ENCODE measurements around the gene CNOT11. TPM values are rescaled to one million over a fixed set of nuclear protein-coding genes. Genes with fewer than 3 reads are reported as not detected.
A peak's percentile ranks its signal among the peaks of the same experiment; 100 is the strongest.

The CNOT11 gene
- total RNA-seq, 2 experiments from 2014 or later = 39.4 to 46.8 TPM

DNA sequence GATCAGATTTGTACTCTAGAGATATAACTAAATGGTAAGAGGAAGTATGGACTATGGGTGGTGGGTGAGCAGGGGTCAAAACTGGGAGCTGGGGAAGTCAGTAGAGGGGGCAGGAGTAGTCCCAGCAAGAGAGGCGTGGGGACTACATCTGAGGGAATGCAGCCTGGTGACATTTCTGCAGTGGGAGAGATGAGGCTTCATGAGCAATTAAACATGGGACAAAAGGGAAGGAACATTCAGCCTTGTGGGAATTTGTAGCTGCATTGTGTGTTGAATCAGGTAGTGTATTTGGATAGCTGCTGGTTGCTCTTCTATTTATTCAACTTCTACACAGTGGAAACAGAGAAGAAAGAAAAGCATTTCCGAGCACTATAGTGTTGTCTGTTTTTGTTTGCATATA is 3.6 kb downstream of the CNOT11 start:
- peak overlapping the region; percentile 59 for H3K4me3 Mint-ChIP-seq
- H3K9me3 Mint-ChIP-seq = no peaks in the 10 kb centered on the region
- intact Hi-C loops (cut with DNase I, micrococcal nuclease) = no loop called here
- Histone ChIP-seq H3K27me3 (ENCODE audit: control insufficient read depth in 1 of 2, insufficient read depth in 2 of 2, low read length in 2 of 2) (no peaks in the 10 kb centered on the region), H3K36me3 (ENCODE audit: insufficient read depth, low read length) (peaks cover 48% of the 10 kb centered on the region), H3K9me3 (ENCODE audit: control insufficient read depth in 1 of 2, insufficient read depth in 1 of 2, low read length in 2 of 2) (no peaks in the 10 kb centered on the region), H3K27ac (ENCODE audit: low read depth in 1 of 2, low read length in 2 of 2) (no peak overlapping the region), H3K4me1 (ENCODE audit: insufficient read depth, low read length) (peaks cover 50% of the 10 kb centered on the region), H3K4me3 (ENCODE audit: low read length) (no peak overlapping the region)
- H3K4me1 Mint-ChIP-seq (ENCODE audit: low read depth) = peaks cover 71% of the 10 kb centered on the region
- H3K27ac Mint-ChIP-seq = peak overlapping the region; percentile 54
- H3K27me3 Mint-ChIP-seq = no peaks in the 10 kb centered on the region
- H3K36me3 Mint-ChIP-seq (ENCODE audit: low read depth) = peaks cover 74% of the 10 kb centered on the region
- POLR2A ChIA-PET = interaction anchor here (1.1 to 1.3 kb wide), 2 partner anchors 13 to 73 kb away, joined by 3 to 5 read pairs; no protein-coding TSS in a partner anchor
- no peak for ATAC-seq (ENCODE audit: poor library complexity)
- DNase-seq = no peak
- CTCF ChIA-PET = interaction anchor here (0.8 kb wide), 1 partner anchor 24 kb away, joined by 4 read pairs; no protein-coding TSS in a partner anchor
- TF ChIP-seq, protein P1, sequence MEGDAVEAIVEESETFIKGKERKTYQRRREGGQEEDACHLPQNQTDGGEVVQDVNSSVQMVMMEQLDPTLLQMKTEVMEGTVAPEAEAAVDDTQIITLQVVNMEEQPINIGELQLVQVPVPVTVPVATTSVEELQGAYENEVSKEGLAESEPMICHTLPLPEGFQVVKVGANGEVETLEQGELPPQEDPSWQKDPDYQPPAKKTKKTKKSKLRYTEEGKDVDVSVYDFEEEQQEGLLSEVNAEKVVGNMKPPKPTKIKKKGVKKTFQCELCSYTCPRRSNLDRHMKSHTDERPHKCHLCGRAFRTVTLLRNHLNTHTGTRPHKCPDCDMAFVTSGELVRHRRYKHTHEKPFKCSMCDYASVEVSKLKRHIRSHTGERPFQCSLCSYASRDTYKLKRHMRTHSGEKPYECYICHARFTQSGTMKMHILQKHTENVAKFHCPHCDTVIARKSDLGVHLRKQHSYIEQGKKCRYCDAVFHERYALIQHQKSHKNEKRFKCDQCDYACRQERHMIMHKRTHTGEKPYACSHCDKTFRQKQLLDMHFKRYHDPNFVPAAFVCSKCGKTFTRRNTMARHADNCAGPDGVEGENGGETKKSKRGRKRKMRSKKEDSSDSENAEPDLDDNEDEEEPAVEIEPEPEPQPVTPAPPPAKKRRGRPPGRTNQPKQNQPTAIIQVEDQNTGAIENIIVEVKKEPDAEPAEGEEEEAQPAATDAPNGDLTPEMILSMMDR (IDR thresholded peaks at IDR 0.05) = no peak

DNA sequence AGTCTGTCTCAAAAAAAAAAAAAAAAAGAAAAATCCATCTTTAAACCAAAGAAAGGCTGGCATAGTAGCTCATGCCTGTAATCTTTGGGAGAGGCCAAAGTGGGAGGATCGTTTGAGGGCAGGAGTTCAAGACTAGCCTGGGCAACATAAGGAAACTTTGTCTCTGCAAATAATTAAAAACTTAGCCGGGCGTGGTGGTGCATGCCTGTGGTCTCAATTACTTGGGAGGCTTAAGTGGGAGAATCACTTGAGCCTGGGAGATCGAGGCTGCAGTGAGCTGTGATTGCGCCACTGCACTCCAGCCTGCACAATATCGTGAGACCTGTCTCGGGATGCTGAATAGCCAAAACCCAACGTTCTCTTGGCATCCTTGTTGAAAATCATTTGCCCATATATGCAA is 6.1 kb downstream of the CNOT11 start:
- H3K4me1 ChIP-seq (ENCODE audit: insufficient read depth, low read length) = peaks cover 34% of the 10 kb centered on the region
- ATAC-seq (ENCODE audit: poor library complexity) = no peak
- POLR2A ChIA-PET = interaction anchor here (1.6 kb wide), 1 partner anchor 15 kb away, joined by 4 read pairs; no protein-coding TSS in a partner anchor
- no peaks in the 10 kb centered on the region for H3K27me3 ChIP-seq (ENCODE audit: control insufficient read depth in 1 of 2, insufficient read depth in 2 of 2, low read length in 2 of 2)
- Mint-ChIP-seq H3K4me1 (ENCODE audit: low read depth) (peaks cover 64% of the 10 kb centered on the region), H3K27me3 (no peaks in the 10 kb centered on the region), H3K27ac (peak overlapping the region; percentile 65), H3K4me3 (peak overlapping the region; percentile 1), H3K36me3 (ENCODE audit: low read depth) (peaks cover 80% of the 10 kb centered on the region), H3K9me3 (no peaks in the 10 kb centered on the region)
- intact Hi-C loops (cut with DNase I, micrococcal nuclease) = loop anchor here in 1 of 2 experiments (2.0 kb wide), 2 partner anchors 14 to 46 kb away; no protein-coding TSS in a partner anchor
- no peaks in the 10 kb centered on the region for H3K9me3 ChIP-seq (ENCODE audit: control insufficient read depth in 1 of 2, insufficient read depth in 1 of 2, low read length in 2 of 2)
- H3K4me3 ChIP-seq (ENCODE audit: low read length) = no peak overlapping the region
- no peak for DNase-seq
- CTCF ChIA-PET = no interaction called here
- no peak overlapping the region for H3K27ac ChIP-seq (ENCODE audit: low read depth in 1 of 2, low read length in 2 of 2)
- TF ChIP-seq, protein P1 (IDR thresholded peaks at IDR 0.05) = no peak
- peaks cover 68% of the 10 kb centered on the region for H3K36me3 ChIP-seq (ENCODE audit: insufficient read depth, low read length)

DNA sequence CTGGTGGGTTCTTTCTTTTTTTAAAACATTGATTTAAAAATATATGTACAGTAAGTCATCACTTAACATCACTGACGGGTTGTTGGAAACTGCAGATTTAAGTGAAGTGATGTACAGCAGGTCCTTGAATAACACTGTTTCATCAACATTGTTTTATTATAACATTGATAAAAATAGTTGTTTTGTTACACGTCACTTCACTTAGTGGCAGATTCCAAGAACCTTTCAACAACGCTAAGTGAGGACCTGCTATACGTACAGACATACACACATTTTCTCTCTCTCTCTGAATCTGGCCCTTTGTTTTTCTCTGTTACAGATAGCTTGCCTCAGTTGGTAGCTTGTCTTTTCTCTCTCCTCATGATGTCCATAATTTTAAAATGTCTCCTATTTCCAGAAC is 9.5 kb downstream of the CNOT11 start:
- Mint-ChIP-seq H3K4me1 (ENCODE audit: low read depth) (peaks cover 61% of the 10 kb centered on the region), H3K9me3 (no peaks in the 10 kb centered on the region), H3K4me3 (no peak overlapping the region), H3K27me3 (no peaks in the 10 kb centered on the region), H3K36me3 (ENCODE audit: low read depth) (peaks cover 84% of the 10 kb centered on the region), H3K27ac (peak overlapping the region; percentile 64)
- POLR2A ChIA-PET = interaction anchor here (1.9 kb wide), 1 partner anchor 8 kb away, joined by 9 read pairs; no protein-coding TSS in a partner anchor
- Histone ChIP-seq H3K36me3 (ENCODE audit: insufficient read depth, low read length) (peaks cover 88% of the 10 kb centered on the region), H3K27me3 (ENCODE audit: control insufficient read depth in 1 of 2, insufficient read depth in 2 of 2, low read length in 2 of 2) (no peaks in the 10 kb centered on the region), H3K27ac (ENCODE audit: low read depth in 1 of 2, low read length in 2 of 2) (no peak overlapping the region), H3K4me1 (ENCODE audit: insufficient read depth, low read length) (peaks cover under 1% of the 10 kb centered on the region), H3K4me3 (ENCODE audit: low read length) (no peak overlapping the region), H3K9me3 (ENCODE audit: control insufficient read depth in 1 of 2, insufficient read depth in 1 of 2, low read length in 2 of 2) (no peaks in the 10 kb centered on the region)
- ATAC-seq (ENCODE audit: poor library complexity) (no peak), DNase-seq (no peak)
- CTCF ChIA-PET = interaction anchor here (1.1 kb wide), 1 partner anchor 12 kb away, joined by 3 read pairs; no protein-coding TSS in a partner anchor
- intact Hi-C loops (cut with DNase I, micrococcal nuclease) = no loop called here
- TF ChIP-seq, protein P1 (IDR thresholded peaks at IDR 0.05) = no peak
